A549 (cell line): ENCODE results near the gene PRR13. TPM values are rescaled to one million over a fixed set of nuclear protein-coding genes. Genes with fewer than 3 reads are reported as not detected.
A peak's percentile ranks its signal among the peaks of the same experiment; 100 is the strongest.

Experiments used
- ATAC-seq, 2 experiments: fragments of 200-7000 bp in 1 of 2; fragments of >200 bp in 1 of 2; cut with Nextera tagmentation in 1 of 2; cut with Tn5 transposase in 1 of 2; 3 replicates each; pipeline versions ENCODE4 v1.8.0 to v1.9.1; 2018 to 2020; ENCODE audit warnings: mild to moderate bottlenecking in 1 of 2, moderate library complexity in 1 of 2
- CTCF ChIA-PET: fragments of 300-600 bp; sonication (Branson Sonifier 250); formaldehyde crosslinking; extraction: SDS; loops from one replicate; lab custom pipeline; 2021; ENCODE audit warnings: antibody characterized with exemption, inconsistent platforms; lab: Yijun Ruan, JAX
- POLR2A ChIA-PET: fragments of 350-600 bp; formaldehyde crosslinking; extraction: SDS; loops from one replicate; lab custom pipeline; 2021; ENCODE audit warnings: antibody characterized with exemption, inconsistent platforms; lab: Yijun Ruan, JAX
- DNase-seq, 2 experiments: peaks; one replicate each; pipeline versions ENCODE4 v3.0.0 to v3.0.0-alpha.2; 2011 to 2016; ENCODE audit warnings: low read depth in 1 of 2, low spot score in 1 of 2
- FAIRE-seq: peaks from 2 replicates; lab custom pipeline; 2011; peaks lifted over from hg19 to GRCh38; lab: Jason Lieb, UNC
- H3K27ac ChIP-seq, 2 experiments: fragments of >200 bp; sonication (Bioruptor Twin); formaldehyde crosslinking; 3 replicates each; pipeline ENCODE4 v1.5.1; 2016 to 2017
- H3K4me1 ChIP-seq: fragments of >200 bp; sonication (Bioruptor Twin); formaldehyde crosslinking; 3 replicates; pipeline ENCODE4 v1.6.1; 2016
- H3K4me2 ChIP-seq: fragments of >200 bp; sonication (Bioruptor Twin); formaldehyde crosslinking; 3 replicates; pipeline ENCODE4 v1.6.1; 2016
- H3K4me3 ChIP-seq: fragments of >200 bp; sonication (Bioruptor Twin); formaldehyde crosslinking; 3 replicates; pipeline ENCODE4 v1.5.1; 2016
- H3K9me3 ChIP-seq: fragments of >200 bp; sonication (Bioruptor Twin); formaldehyde crosslinking; 3 replicates; pipeline ENCODE4 v1.6.1; 2016
- BHLHE40 ChIP-seq: IDR thresholded peaks from 2 replicates; pipeline ENCODE4 v1.6.1; 2012; ENCODE audit warnings: low read depth, low read length, inconsistent platforms
- CHD4 ChIP-seq: fragments of 200-600 bp; sonication (generic); IDR thresholded peaks from 2 replicates; pipeline ENCODE4 v1.6.1; 2016; ENCODE audit warnings: antibody characterized with exemption, mild to moderate bottlenecking, borderline replicate concordance
- EHF ChIP-seq: fragments of 250-450 bp; sonication (Bioruptor Pico); IDR thresholded peaks from 2 replicates; pipeline ENCODE4 v1.5.0; 2020; ENCODE audit warnings: mild to moderate bottlenecking
- FOSB ChIP-seq: fragments of 250-450 bp; sonication (Bioruptor Pico); IDR thresholded peaks from 2 replicates; pipeline ENCODE4 v1.5.0; 2020; ENCODE audit warnings: mild to moderate bottlenecking, moderate library complexity
- HES2 ChIP-seq: fragments of >200 bp; sonication (Bioruptor Twin); formaldehyde crosslinking; IDR thresholded peaks from 2 replicates; pipeline ENCODE4 v1.6.1; 2016
- HEYL ChIP-seq: fragments of 250-450 bp; sonication (Bioruptor Pico); IDR thresholded peaks from 2 replicates; pipeline ENCODE4 v1.8.0; 2021; ENCODE audit warnings: mild to moderate bottlenecking, moderate library complexity
- HOXB13 ChIP-seq: fragments of 250-450 bp; sonication (Bioruptor Pico); IDR thresholded peaks from 2 replicates; pipeline ENCODE4 v1.5.0; 2020; ENCODE audit warnings: low read depth, mild to moderate bottlenecking, moderate library complexity
- KDM5A ChIP-seq: fragments of 200-600 bp; sonication (generic); IDR thresholded peaks from 2 replicates; pipeline ENCODE4 v1.6.1; 2016; ENCODE audit warnings: antibody characterized with exemption, mild to moderate bottlenecking
- NPAS2 ChIP-seq: fragments of 250-450 bp; sonication (Bioruptor Pico); IDR thresholded peaks from 2 replicates; pipeline ENCODE4 v1.8.0; 2022; ENCODE audit warnings: mild to moderate bottlenecking, moderate library complexity, borderline replicate concordance
- PHF8 ChIP-seq: fragments of 200-600 bp; sonication (generic); IDR thresholded peaks from 2 replicates; pipeline ENCODE4 v1.6.1; 2016; ENCODE audit warnings: low read depth, mild to moderate bottlenecking, antibody characterized with exemption, moderate library complexity, borderline replicate concordance
- POLR2AphosphoS2 ChIP-seq: conservative IDR thresholded peaks from 2 replicates; pipeline ENCODE4 v1.6.1; 2012; ENCODE audit warnings: low read length, improper control_type of control experiment, inconsistent platforms
- RAD21 ChIP-seq, 2 experiments: fragments of >200 bp in 1 of 2; sonication (Bioruptor Twin) in 1 of 2; formaldehyde crosslinking in 1 of 2; IDR thresholded peaks in 1 of 2; conservative IDR thresholded peaks in 1 of 2; 2 replicates in 1 of 2; 3 replicates in 1 of 2; pipeline ENCODE4 v1.6.1; 2012 to 2018; ENCODE audit warnings: inconsistent platforms in 1 of 2
- TFCP2L1 ChIP-seq: fragments of 250-450 bp; sonication (Bioruptor Pico); IDR thresholded peaks from 2 replicates; pipeline ENCODE4 v1.5.0; 2021; ENCODE audit warnings: mild to moderate bottlenecking
- TP53 ChIP-seq: fragments of 250-450 bp; sonication (Bioruptor Pico); IDR thresholded peaks from 2 replicates; pipeline ENCODE4 v1.5.0; 2021; ENCODE audit warnings: mild to moderate bottlenecking, moderate library complexity
- ZNF302 ChIP-seq: fragments of 250-450 bp; sonication (Bioruptor Pico); IDR thresholded peaks from 2 replicates; pipeline ENCODE4 v1.9.0; 2021; ENCODE audit warnings: inconsistent platforms, mild to moderate bottlenecking, moderate library complexity
- WGBS: methylation state at CpG from one replicate; pipeline ENCODE4 v1.1.6; 2017; ENCODE audit errors: missing lambda C conversion rate; 5-methylcytosine and 5-hydroxymethylcytosine counted together
- polyA plus RNA-seq, 4 experiments: library from polyadenylated mRNA; depleted of rRNA in 3 of 4; stranded (reverse); fragments of >200 nt; fragmentation: RNase III in 1 of 4; extraction: RNeasy Plus Mini Kit Qiagen cat#74134 plus additional on column Dnase treatment in 1 of 4; gene quantifications; 2 replicates in 3 of 4; 3 replicates in 1 of 4; pipeline ENCODE4 v1.2.3, GENCODE V29; 2011 to 2017

Gene PRR13
- polyA plus RNA-seq, 2 of the 4 experiments (the other 2 are of a cell fraction), result 203 to 221 TPM

GRCh38 chr12:53463802-53464560 lies 22.4 kb downstream of the PRR13 start:
- Histone ChIP-seq H3K27ac (no peak overlapping the region), H3K4me1 (peaks cover 54% of the 10 kb centered on the region; the same call in 2 of the 3 replicates), H3K4me2 (no peak overlapping the region), H3K4me3 (no peak overlapping the region), H3K9me3 (no peaks in the 10 kb centered on the region)
- CTCF ChIA-PET, result interaction anchor here (0.6 to 3.3 kb wide), 9 partner anchors 9 to 176 kb away, joined by 3 to 14 read pairs (median 3); no protein-coding TSS in a partner anchor
- DNase-seq, result no peak
- ATAC-seq, result peak in 1 of 2 experiments; percentile 16; a peak in 3 of 6 replicates
- TF ChIP-seq TP53 (no peak), HES2 (no peak), POLR2AphosphoS2 (peak; percentile 40; the same call in 1 of the 2 replicates)
- WGBS, result 69% methylated on average over 5 of the region's 5 CpGs
- no peak for FAIRE-seq
- POLR2A ChIA-PET, result interaction anchor here (1.1 to 2.8 kb wide), 3 partner anchors 9 to 13 kb away, joined by 3 to 9 read pairs (median 6); no protein-coding TSS in a partner anchor

GRCh38 chr12:53464685-53465418 lies 23.3 kb downstream of the PRR13 start:
- no peaks in the 10 kb centered on the region for H3K9me3 ChIP-seq
- POLR2A ChIA-PET, result interaction anchor here (1.1 to 2.8 kb wide), 4 partner anchors 8 to 12 kb away, joined by 3 to 9 read pairs (median 5); no protein-coding TSS in a partner anchor
- DNase-seq, result no peak
- FAIRE-seq, result no peak
- CTCF ChIA-PET, result interaction anchor here (0.7 to 3.3 kb wide), 9 partner anchors 9 to 177 kb away, joined by 3 to 14 read pairs (median 3); no protein-coding TSS in a partner anchor
- WGBS, result 92% methylated on average over 11 of the region's 11 CpGs
- H3K27ac ChIP-seq, result no peak overlapping the region
- peak in 1 of 2 experiments; percentile 22; a peak in 3 of 6 replicates for ATAC-seq
- TF ChIP-seq ZNF302 (CRISPR knock-in tag) (no peak), HOXB13 (no peak), BHLHE40 (no peak)
- TF ChIP-seq, all 56 proteins: peak for 0
- Histone ChIP-seq H3K4me3 (no peak overlapping the region), H3K4me2 (no peak overlapping the region), H3K4me1 (peaks cover 48% of the 10 kb centered on the region; the same call in 2 of the 3 replicates)

DNA sequence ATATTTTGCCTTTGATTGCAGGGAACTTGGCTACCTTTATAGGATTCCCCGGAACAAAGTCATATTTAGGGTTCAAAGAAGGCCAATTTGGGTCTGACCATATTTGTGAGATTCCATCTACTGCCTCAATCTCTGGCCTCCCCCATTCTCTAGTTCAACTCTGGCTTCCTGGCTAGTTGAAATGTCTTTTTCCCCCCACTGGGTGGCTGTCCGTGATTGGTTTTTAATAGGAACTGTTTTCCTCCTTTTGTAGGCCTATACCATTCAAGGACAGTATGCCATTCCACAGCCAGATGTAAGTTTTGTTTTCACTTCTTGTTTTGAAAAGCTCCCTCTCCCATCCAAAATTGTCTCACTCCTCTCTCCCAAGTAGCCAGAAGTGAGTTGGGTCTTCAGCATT lies 24.1 kb downstream of the PRR13 start:
- DNase-seq (no peak), ATAC-seq (peak; percentile 18 to 30; a peak in 3 of 6 replicates), FAIRE-seq (no peak)
- TF ChIP-seq ZNF302 (CRISPR knock-in tag) (no peak), HES2 (no peak), NPAS2 (no peak), RAD21 (conservative IDR thresholded peaks at IDR 0.05 in 1 of 2, IDR thresholded peaks at IDR 0.05 in 1 of 2) (no peak), HEYL (CRISPR knock-in tag) (no peak), EHF (no peak), TP53 (no peak), KDM5A (no peak), CHD4 (no peak), PHF8 (no peak), BHLHE40 (no peak)
- Histone ChIP-seq H3K4me2 (no peak overlapping the region), H3K27ac (no peak overlapping the region), H3K9me3 (no peaks in the 10 kb centered on the region), H3K4me1 (peaks cover 41% of the 10 kb centered on the region; the same call in 2 of the 3 replicates), H3K4me3 (no peak overlapping the region)
- 78% methylated on average over 2 of the region's 2 CpGs for WGBS
- CTCF ChIA-PET, result interaction anchor here (3.3 kb wide), 1 partner anchor 10 kb away, joined by 14 read pairs; no protein-coding TSS in a partner anchor
- POLR2A ChIA-PET, result interaction anchor here (0.5 to 2.8 kb wide), 4 partner anchors 8 to 13 kb away, joined by 3 to 9 read pairs (median 4); no protein-coding TSS in a partner anchor

GRCh38 chr12:53466640-53467039 lies 25.1 kb downstream of the PRR13 start:
- Histone ChIP-seq H3K4me2 (no peak overlapping the region), H3K4me3 (no peak overlapping the region), H3K27ac (no peak overlapping the region), H3K4me1 (peaks cover 31% of the 10 kb centered on the region; the same call in 2 of the 3 replicates), H3K9me3 (no peaks in the 10 kb centered on the region)
- 85% methylated on average over 4 of the region's 4 CpGs for WGBS
- no peak for FAIRE-seq
- ChIA-PET CTCF (interaction anchor here (1.1 to 3.3 kb wide), 2 partner anchors 8 to 9 kb away, joined by 3 to 14 read pairs; no protein-coding TSS in a partner anchor), POLR2A (no interaction called here)
- no peak for DNase-seq
- TF ChIP-seq FOSB (CRISPR knock-in tag) (0 out of 2 replicates have a peak, but pooled peaks have one; percentile 8), TFCP2L1 (CRISPR knock-in tag) (no peak)
- peak; percentile 3 to 5; a peak in 2 of 6 replicates for ATAC-seq
